Lower lobe of right lung (tissue), 2 donors: ENCODE measurements around the gene STAB2. TPM values are rescaled to one million over a fixed set of nuclear protein-coding genes. Genes with fewer than 3 reads are reported as not detected.

Experiments
- ATAC-seq, 2 donors: fragments of 200-7000 bp; cut with Tn5 transposase; one replicate each; pipeline ENCODE4 v1.9.1; 2020 to 2022; ENCODE audit warnings: mild to moderate bottlenecking in 2 of 2, moderate library complexity in 2 of 2
- DNase-seq: peaks from one replicate; pipeline ENCODE4 v3.0.0-alpha.2; 2020
- H3K27ac ChIP-seq: fragments of 200-600 bp; one replicate; pipeline ENCODE4 v1.8.0; 2022
- H3K27me3 ChIP-seq: fragments of 200-600 bp; one replicate; pipeline ENCODE4 v1.8.0; 2022; ENCODE audit warnings: low read depth
- H3K36me3 ChIP-seq: fragments of 200-600 bp; one replicate; pipeline ENCODE4 v1.8.0; 2022; ENCODE audit warnings: mild to moderate bottlenecking
- H3K4me1 ChIP-seq: fragments of 200-600 bp; one replicate; pipeline ENCODE4 v1.8.0; 2022
- H3K4me3 ChIP-seq: fragments of 200-600 bp; one replicate; pipeline ENCODE4 v1.8.0; 2022; ENCODE audit warnings: mild to moderate bottlenecking
- H3K9me3 ChIP-seq: fragments of 200-600 bp; one replicate; pipeline ENCODE4 v1.8.0; 2022
- CTCF ChIP-seq: fragments of 200-600 bp; IDR thresholded peaks from one replicate; pipeline ENCODE4 v1.8.0; 2022; ENCODE audit warnings: antibody characterized with exemption, mild to moderate bottlenecking
- intact Hi-C: fragments of 100-400 bp; cut with DNase I; formaldehyde crosslinking; loops from one replicate; pipeline ENCODE4 v1.11.0; 2022
- total RNA-seq: library from RNA; stranded (reverse); fragmentation: NEBNext Ultra II Directional; extraction: Animal tissue kit (Norgen Biotek cat#: 25700); gene quantifications from one replicate; pipeline ENCODE4 v1.2.1, GENCODE V29; 2021
- donor health status: DM: no; HTN: yes; CAD: no; lungs with severe emphysema.

The STAB2 gene
- total RNA-seq, 1 donor from 2014 or later, result 1.4 TPM

GRCh38 chr12:103712216-103712615 is 125.1 kb downstream of the STAB2 start:
- ATAC-seq (no peak), DNase-seq (no peak)
- intact Hi-C loops, result no loop called here
- TF ChIP-seq CTCF, result no peak
- Histone ChIP-seq H3K36me3 (no peaks in the 10 kb centered on the region), H3K4me3 (no peak overlapping the region), H3K9me3 (no peaks in the 10 kb centered on the region), H3K27me3 (no peaks in the 10 kb centered on the region), H3K4me1 (no peaks in the 10 kb centered on the region), H3K27ac (no peak overlapping the region)

GRCh38 chr12:103715494-103715893 is 128.4 kb downstream of the STAB2 start:
- intact Hi-C loops, result no loop called here
- DNase-seq (no peak), ATAC-seq (no peak)
- H3K9me3 ChIP-seq, result no peaks in the 10 kb centered on the region
- no peak for TF ChIP-seq CTCF
- no peaks in the 10 kb centered on the region for H3K36me3 ChIP-seq
- H3K4me1 ChIP-seq, result no peaks in the 10 kb centered on the region
- H3K4me3 ChIP-seq, result no peak overlapping the region
- no peak overlapping the region for H3K27ac ChIP-seq
- no peaks in the 10 kb centered on the region for H3K27me3 ChIP-seq

GRCh38 chr12:103716517-103717196 is 129.6 kb downstream of the STAB2 start:
- H3K27me3 ChIP-seq, result no peaks in the 10 kb centered on the region
- no peak for DNase-seq
- no peak for ATAC-seq
- H3K36me3 ChIP-seq, result no peaks in the 10 kb centered on the region
- H3K4me1 ChIP-seq, result no peaks in the 10 kb centered on the region
- no peak for TF ChIP-seq CTCF
- H3K27ac ChIP-seq, result no peak overlapping the region
- no peaks in the 10 kb centered on the region for H3K9me3 ChIP-seq
- no peak overlapping the region for H3K4me3 ChIP-seq
- intact Hi-C loops, result no loop called here

- Histone ChIP-seq H3K27ac (no peak overlapping the region), H3K4me1 (no peaks in the 10 kb centered on the region), H3K9me3 (no peaks in the 10 kb centered on the region), H3K36me3 (no peaks in the 10 kb centered on the region), H3K27me3 (no peaks in the 10 kb centered on the region), H3K4me3 (no peak overlapping the region)
- intact Hi-C loops, result no loop called here
- no peak for TF ChIP-seq CTCF
- DNase-seq, result no peak
- ATAC-seq, result no peak
Measured at GRCh38 chr12:103725398-103725797, 138.3 kb downstream of the STAB2 start.

GRCh38 chr12:103727638-103728037 is 140.6 kb downstream of the STAB2 start:
- DNase-seq (no peak), ATAC-seq (no peak)
- no peak overlapping the region for H3K27ac ChIP-seq
- intact Hi-C loops, result no loop called here
- H3K36me3 ChIP-seq, result no peaks in the 10 kb centered on the region
- H3K4me1 ChIP-seq, result no peaks in the 10 kb centered on the region
- no peak overlapping the region for H3K4me3 ChIP-seq
- TF ChIP-seq CTCF, result no peak
- H3K9me3 ChIP-seq, result peaks cover 7% of the 10 kb centered on the region
- no peaks in the 10 kb centered on the region for H3K27me3 ChIP-seq
